MM.1S (cell line): Measurements from ENCODE around the gene PRDM10.

ENCODE experiments used
- DNase-seq: peaks from one replicate; pipeline ENCODE4 v3.0.0-alpha.2; 2015
- H2AFZ ChIP-seq: fragments of 300-600 bp; sonication (generic); 2 replicates; pipeline ENCODE4 v1.6.0; 2016; ENCODE audit warnings: antibody characterized with exemption, low read length
- H3F3A ChIP-seq: fragments of 300-600 bp; sonication (generic); 2 replicates; pipeline ENCODE4 v1.6.1; 2016; ENCODE audit warnings: mild to moderate bottlenecking, antibody characterized with exemption, low read length, moderate library complexity, mixed read lengths; ENCODE audit not compliant: insufficient read depth
- H3K27ac ChIP-seq: fragments of 300-600 bp; sonication (generic); 2 replicates; pipeline ENCODE4 v1.5.1; 2016; ENCODE audit warnings: mild to moderate bottlenecking, low read length
- H3K27me3 ChIP-seq: fragments of 300-600 bp; sonication (generic); replicated peaks from 2 replicates; pipeline ENCODE4 v1.6.0; 2016; ENCODE audit warnings: low read length; ENCODE audit not compliant: insufficient read depth
- H3K36me3 ChIP-seq: fragments of 300-600 bp; sonication (generic); replicated peaks from 2 replicates; pipeline ENCODE4 v1.6.1; 2016; ENCODE audit warnings: mild to moderate bottlenecking, low read length, mixed read lengths; ENCODE audit not compliant: insufficient read depth
- H3K4me1 ChIP-seq: fragments of 300-600 bp; sonication (generic); 2 replicates; pipeline ENCODE4 v1.6.1; 2016; ENCODE audit warnings: low read length, mixed read lengths
- H3K4me2 ChIP-seq: fragments of 300-600 bp; sonication (generic); 2 replicates; pipeline ENCODE4 v1.6.0; 2016; ENCODE audit warnings: low read depth, low read length
- H3K4me3 ChIP-seq: fragments of 300-600 bp; sonication (generic); 2 replicates; pipeline ENCODE4 v1.5.1; 2016; ENCODE audit warnings: low read length, mixed read lengths
- H3K79me2 ChIP-seq: fragments of 300-600 bp; sonication (generic); 2 replicates; pipeline ENCODE4 v1.6.1; 2016; ENCODE audit warnings: mixed run types, low read length, mixed read lengths
- H3K9ac ChIP-seq: fragments of 300-600 bp; sonication (generic); 2 replicates; pipeline ENCODE4 v1.6.1; 2016; ENCODE audit warnings: low read length, mixed read lengths
- H3K9me2 ChIP-seq: fragments of 300-600 bp; sonication (generic); replicated peaks from 2 replicates; pipeline ENCODE4 v1.6.1; 2016; ENCODE audit warnings: mild to moderate bottlenecking, low read length, mixed read lengths; ENCODE audit not compliant: insufficient read depth
- H3K9me3 ChIP-seq: fragments of 300-600 bp; sonication (generic); replicated peaks from 2 replicates; pipeline ENCODE4 v1.6.1; 2016; ENCODE audit warnings: mild to moderate bottlenecking, low read length, mixed read lengths; ENCODE audit not compliant: insufficient read depth
- H4K20me1 ChIP-seq: fragments of 300-600 bp; sonication (generic); 2 replicates; pipeline ENCODE4 v1.6.1; 2016; ENCODE audit warnings: mild to moderate bottlenecking, low read length, moderate library complexity, mixed read lengths; ENCODE audit not compliant: insufficient read depth
- EZH2 ChIP-seq: fragments of 300-600 bp; sonication (generic); optimal IDR thresholded peaks from 2 replicates; pipeline ENCODE3; 2017; ENCODE audit warnings: low read depth, mild to moderate bottlenecking, antibody characterized with exemption, low read length, mixed read lengths
- EZH2phosphoT487 ChIP-seq: fragments of 300-600 bp; sonication (generic); IDR thresholded peaks from 2 replicates; pipeline ENCODE4 v1.6.1; 2018; ENCODE audit warnings: antibody characterized with exemption, low read length
- TF ChIP-seq, protein P1 (sequence below): fragments of 300-600 bp; sonication (generic); IDR thresholded peaks from 2 replicates; pipeline ENCODE4 v1.5.1; 2016; ENCODE audit warnings: antibody characterized with exemption, low read length, mixed read lengths

PRDM10 gene

GRCh38 chr11:129987950-129988349, 14.7 kb downstream of the PRDM10 start:
- Histone ChIP-seq H3K4me2 (no peak overlapping the region), H3K9ac (no peak overlapping the region), H3K9me2 (no peaks in the 10 kb centered on the region), H3K27ac (no peak overlapping the region), H3K27me3 (no peaks in the 10 kb centered on the region), H3K79me2 (no peaks in the 10 kb centered on the region), H3K9me3 (no peaks in the 10 kb centered on the region), H3F3A (no peaks in the 10 kb centered on the region), H3K4me1 (no peaks in the 10 kb centered on the region), H2AFZ (no peak overlapping the region), H3K4me3 (no peak overlapping the region), H3K36me3 (no peaks in the 10 kb centered on the region), H4K20me1 (no peaks in the 10 kb centered on the region)
- DNase-seq: no peak
- TF ChIP-seq, protein P1, sequence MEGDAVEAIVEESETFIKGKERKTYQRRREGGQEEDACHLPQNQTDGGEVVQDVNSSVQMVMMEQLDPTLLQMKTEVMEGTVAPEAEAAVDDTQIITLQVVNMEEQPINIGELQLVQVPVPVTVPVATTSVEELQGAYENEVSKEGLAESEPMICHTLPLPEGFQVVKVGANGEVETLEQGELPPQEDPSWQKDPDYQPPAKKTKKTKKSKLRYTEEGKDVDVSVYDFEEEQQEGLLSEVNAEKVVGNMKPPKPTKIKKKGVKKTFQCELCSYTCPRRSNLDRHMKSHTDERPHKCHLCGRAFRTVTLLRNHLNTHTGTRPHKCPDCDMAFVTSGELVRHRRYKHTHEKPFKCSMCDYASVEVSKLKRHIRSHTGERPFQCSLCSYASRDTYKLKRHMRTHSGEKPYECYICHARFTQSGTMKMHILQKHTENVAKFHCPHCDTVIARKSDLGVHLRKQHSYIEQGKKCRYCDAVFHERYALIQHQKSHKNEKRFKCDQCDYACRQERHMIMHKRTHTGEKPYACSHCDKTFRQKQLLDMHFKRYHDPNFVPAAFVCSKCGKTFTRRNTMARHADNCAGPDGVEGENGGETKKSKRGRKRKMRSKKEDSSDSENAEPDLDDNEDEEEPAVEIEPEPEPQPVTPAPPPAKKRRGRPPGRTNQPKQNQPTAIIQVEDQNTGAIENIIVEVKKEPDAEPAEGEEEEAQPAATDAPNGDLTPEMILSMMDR: no peak
- no peak for TF ChIP-seq EZH2
- TF ChIP-seq EZH2phosphoT487: no peak

GRCh38 chr11:129985823-129986222, 16.8 kb downstream of the PRDM10 start:
- TF ChIP-seq EZH2phosphoT487 (no peak), EZH2 (no peak)
- TF ChIP-seq, protein P1: no peak
- Histone ChIP-seq H3K9ac (no peak overlapping the region), H3K9me2 (no peaks in the 10 kb centered on the region), H3K27ac (no peak overlapping the region), H3K36me3 (no peaks in the 10 kb centered on the region), H4K20me1 (no peaks in the 10 kb centered on the region), H3K79me2 (no peaks in the 10 kb centered on the region), H3K9me3 (no peaks in the 10 kb centered on the region), H3K27me3 (no peaks in the 10 kb centered on the region), H2AFZ (no peak overlapping the region), H3F3A (no peaks in the 10 kb centered on the region), H3K4me2 (no peak overlapping the region), H3K4me1 (no peaks in the 10 kb centered on the region), H3K4me3 (no peak overlapping the region)
- DNase-seq: no peak

DNA sequence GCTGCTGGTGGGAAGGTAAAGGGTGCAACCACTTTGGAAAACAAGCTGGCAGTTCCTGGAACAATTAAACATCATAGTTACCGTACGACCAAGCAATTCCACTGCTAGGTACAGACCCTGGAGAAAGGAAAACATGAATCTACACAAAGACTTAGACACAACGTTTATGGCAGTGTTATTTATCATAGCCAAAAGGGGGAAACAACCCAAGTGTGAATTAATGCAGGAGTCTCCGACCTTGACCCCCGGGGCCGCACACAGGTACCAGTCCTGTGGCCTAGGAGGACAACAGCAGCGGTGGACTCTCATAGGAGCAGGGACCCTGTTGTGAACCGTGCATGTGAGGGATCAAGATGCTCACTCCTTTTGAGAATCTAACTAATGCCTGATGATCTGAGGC, 22.5 kb downstream of the PRDM10 start:
- H4K20me1 ChIP-seq: no peaks in the 10 kb centered on the region
- TF ChIP-seq, protein P1: no peak
- no peak for TF ChIP-seq EZH2
- TF ChIP-seq EZH2phosphoT487: no peak
- no peak overlapping the region for H2AFZ ChIP-seq
- no peaks in the 10 kb centered on the region for H3K4me1 ChIP-seq
- no peaks in the 10 kb centered on the region for H3K79me2 ChIP-seq
- H3K4me3 ChIP-seq: no peak overlapping the region
- no peak overlapping the region for H3K4me2 ChIP-seq
- no peaks in the 10 kb centered on the region for H3K9me2 ChIP-seq
- H3K9ac ChIP-seq: no peak overlapping the region
- no peaks in the 10 kb centered on the region for H3K36me3 ChIP-seq
- H3K27me3 ChIP-seq: no peaks in the 10 kb centered on the region
- no peaks in the 10 kb centered on the region for H3F3A ChIP-seq
- H3K27ac ChIP-seq: no peak overlapping the region
- no peaks in the 10 kb centered on the region for H3K9me3 ChIP-seq
- DNase-seq: no peak
